Prostate gland (tissue), 2 donors: Measurements from ENCODE around the gene RASSF4.
"Not testable (repeated sequence)": the region's sequence is repeated elsewhere in the genome, so short reads cannot be mapped to it uniquely, and the experiment has no call there.

Experiments
- POLR2A ChIP-seq: fragments of 450-650 bp; IDR thresholded peaks from one replicate; pipeline ENCODE4 v1.6.1; 2016; ENCODE audit warnings: antibody characterized with exemption, mild to moderate bottlenecking
- TF ChIP-seq, protein P1 (sequence below), 4 experiments: fragments of 200-600 bp in 2 of 4; fragments of 450-650 bp in 2 of 4; sonication (generic) in 2 of 4; IDR thresholded peaks; 1 replicate in 3 of 4; 2 replicates in 1 of 4; pipeline ENCODE4 v1.5.1; 2016 to 2019; ENCODE audit warnings: antibody characterized with exemption in 4 of 4, mild to moderate bottlenecking in 2 of 4, moderate library complexity in 2 of 4

DNA sequence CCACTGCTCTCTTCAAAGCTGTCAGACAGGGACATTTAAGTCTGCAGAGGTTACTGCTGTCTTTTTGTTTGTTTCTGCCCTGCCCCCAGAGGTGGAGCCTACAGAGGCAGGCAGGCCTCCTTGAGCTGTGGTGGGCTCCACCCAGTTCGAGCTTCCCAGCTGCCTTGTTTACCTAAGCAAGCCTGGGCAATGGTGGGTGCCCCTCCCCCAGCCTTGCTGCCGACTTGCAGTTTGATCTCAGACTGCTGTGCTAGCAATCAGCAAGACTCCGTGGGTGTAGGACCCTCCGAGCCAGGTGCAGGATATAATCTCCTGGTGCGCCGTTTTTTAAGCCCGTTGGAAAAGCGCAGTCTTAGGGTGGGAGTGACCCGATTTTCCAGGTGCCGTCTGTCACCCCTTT lies 55.0 kb downstream of the RASSF4 start:
- TF ChIP-seq, protein P1, sequence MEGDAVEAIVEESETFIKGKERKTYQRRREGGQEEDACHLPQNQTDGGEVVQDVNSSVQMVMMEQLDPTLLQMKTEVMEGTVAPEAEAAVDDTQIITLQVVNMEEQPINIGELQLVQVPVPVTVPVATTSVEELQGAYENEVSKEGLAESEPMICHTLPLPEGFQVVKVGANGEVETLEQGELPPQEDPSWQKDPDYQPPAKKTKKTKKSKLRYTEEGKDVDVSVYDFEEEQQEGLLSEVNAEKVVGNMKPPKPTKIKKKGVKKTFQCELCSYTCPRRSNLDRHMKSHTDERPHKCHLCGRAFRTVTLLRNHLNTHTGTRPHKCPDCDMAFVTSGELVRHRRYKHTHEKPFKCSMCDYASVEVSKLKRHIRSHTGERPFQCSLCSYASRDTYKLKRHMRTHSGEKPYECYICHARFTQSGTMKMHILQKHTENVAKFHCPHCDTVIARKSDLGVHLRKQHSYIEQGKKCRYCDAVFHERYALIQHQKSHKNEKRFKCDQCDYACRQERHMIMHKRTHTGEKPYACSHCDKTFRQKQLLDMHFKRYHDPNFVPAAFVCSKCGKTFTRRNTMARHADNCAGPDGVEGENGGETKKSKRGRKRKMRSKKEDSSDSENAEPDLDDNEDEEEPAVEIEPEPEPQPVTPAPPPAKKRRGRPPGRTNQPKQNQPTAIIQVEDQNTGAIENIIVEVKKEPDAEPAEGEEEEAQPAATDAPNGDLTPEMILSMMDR (IDR thresholded peaks at IDR 0.05), result not testable (repeated sequence)
- not testable (repeated sequence) for TF ChIP-seq POLR2A
